Endothelial cell of umbilical vein (primary cell): Measurements from ENCODE around the gene RPS16. TPM values are rescaled to one million over a fixed set of nuclear protein-coding genes. Genes with fewer than 3 reads are reported as not detected.

Source experiments
- BruUV-seq: library from RNA; stranded (reverse); fragments of 400-500 nt; replicated peaks from 2 replicates; lab custom pipeline; 2021; lab: Mats Ljungman, UMichigan
- CTCF ChIA-PET: fragments of 300-600, 350-600 bp; sonication (Branson Sonifier 250); formaldehyde crosslinking; loops from one replicate; lab custom pipeline; 2021; ENCODE audit warnings: antibody characterized with exemption, inconsistent platforms; lab: Charles Lee
- POLR2A ChIA-PET: fragments of 300-600, 350-600 bp; sonication (Branson Sonifier 250); formaldehyde crosslinking; loops from one replicate; lab custom pipeline; 2021; ENCODE audit warnings: antibody characterized with exemption, inconsistent platforms; lab: Charles Lee
- DNase-seq: peaks from one replicate; pipeline ENCODE4 v3.0.0-alpha.2; 2011; ENCODE audit warnings: low read depth, low spot score
- FAIRE-seq: peaks from 2 replicates; lab custom pipeline; 2011; peaks lifted over from hg19 to GRCh38; lab: Jason Lieb, UNC
- H2AFZ ChIP-seq: 2 replicates; pipeline ENCODE4 v1.6.0; 2012; ENCODE audit warnings: low read depth, low read length, control low read depth, inconsistent platforms
- H3K27ac ChIP-seq: 2 replicates; pipeline ENCODE4 v1.5.1; 2011; ENCODE audit warnings: low read depth, mild to moderate bottlenecking, control low read depth, low read length, moderate library complexity; ENCODE audit not compliant: insufficient read depth
- H3K27me3 ChIP-seq, 2 experiments: 2 replicates each; pipeline versions ENCODE4 v1.6.0 to v1.6.1; 2011; ENCODE audit warnings: low read length in 2 of 2, mixed read lengths in 1 of 2; ENCODE audit not compliant: control insufficient read depth in 2 of 2, insufficient read depth in 2 of 2
- H3K36me3 ChIP-seq, 2 experiments: 2 replicates in 1 of 2; 3 replicates in 1 of 2; pipeline ENCODE4 v1.5.1; 2011; ENCODE audit warnings: low read length in 2 of 2, mild to moderate bottlenecking in 1 of 2, moderate library complexity in 1 of 2; ENCODE audit not compliant: control insufficient read depth in 2 of 2, insufficient read depth in 2 of 2; ENCODE audit errors: extremely low read depth in 1 of 2
- H3K4me1 ChIP-seq: 3 replicates; pipeline ENCODE4 v1.5.1; 2011; ENCODE audit warnings: mild to moderate bottlenecking, low read length; ENCODE audit not compliant: control insufficient read depth, insufficient read depth; ENCODE audit errors: extremely low read depth
- H3K4me2 ChIP-seq: 2 replicates; pipeline ENCODE4 v1.6.1; 2011; ENCODE audit warnings: low read length, control low read depth, mixed read lengths; ENCODE audit not compliant: insufficient read depth
- H3K4me3 ChIP-seq, 3 experiments: fragments of 200-600 bp in 1 of 3; sonication (generic), shearing (Covaris generic) in 1 of 3; replicated peaks in 1 of 3; 2 replicates each; pipeline ENCODE4 v1.5.1; 2011 to 2016; ENCODE audit warnings: control low read depth in 3 of 3, low read length in 3 of 3, mild to moderate bottlenecking in 2 of 3, inconsistent platforms in 1 of 3, low read depth in 1 of 3, moderate library complexity in 1 of 3; ENCODE audit not compliant: insufficient read depth in 1 of 3
- H3K79me2 ChIP-seq: 2 replicates; pipeline ENCODE4 v1.6.0; 2012; ENCODE audit warnings: low read length, inconsistent platforms; ENCODE audit not compliant: control insufficient read depth, insufficient read depth
- H3K9ac ChIP-seq: replicated peaks from 2 replicates; pipeline ENCODE3; 2011; ENCODE audit warnings: low read length, control low read depth; ENCODE audit not compliant: insufficient read depth; ENCODE audit errors: extremely low read depth
- H3K9me1 ChIP-seq: replicated peaks from 3 replicates; pipeline ENCODE4 v1.6.0; 2011; ENCODE audit warnings: mild to moderate bottlenecking, low read length; ENCODE audit not compliant: control insufficient read depth, insufficient read depth; ENCODE audit errors: extremely low read depth
- H3K9me3 ChIP-seq: replicated peaks from 2 replicates; pipeline ENCODE4 v1.5.1; 2012; ENCODE audit warnings: low read length, inconsistent platforms; ENCODE audit not compliant: control insufficient read depth, insufficient read depth
- H4K20me1 ChIP-seq: replicated peaks from 2 replicates; pipeline ENCODE3; 2011; ENCODE audit warnings: mild to moderate bottlenecking, low read length; ENCODE audit not compliant: control insufficient read depth, insufficient read depth; ENCODE audit errors: extremely low read depth
- CTCF ChIP-seq, 2 donors: IDR thresholded peaks; 1 replicate in 1 of 2; 2 replicates in 1 of 2; pipeline ENCODE4 v1.5.1; 2011; ENCODE audit warnings: low read length in 2 of 2, mild to moderate bottlenecking in 2 of 2, moderate library complexity in 2 of 2, control low read depth in 1 of 2, inconsistent platforms in 1 of 2, low read depth in 1 of 2; ENCODE audit not compliant: insufficient read depth in 1 of 2; ENCODE audit errors: extremely low read depth in 1 of 2
- EZH2 ChIP-seq: IDR thresholded peaks from 2 replicates; pipeline ENCODE4 v1.6.1; 2012; ENCODE audit warnings: borderline replicate concordance, low read depth, mild to moderate bottlenecking, moderate library complexity, low read length, inconsistent platforms; ENCODE audit not compliant: severe bottlenecking
- FOS ChIP-seq: IDR thresholded peaks from 2 replicates; pipeline ENCODE4 v1.6.1; 2011; ENCODE audit warnings: mild to moderate bottlenecking, low read length, moderate library complexity, borderline replicate concordance; ENCODE audit not compliant: insufficient read depth
- GATA2 ChIP-seq: IDR thresholded peaks from 2 replicates; pipeline ENCODE4 v1.7.0; 2011; ENCODE audit warnings: low read depth, mild to moderate bottlenecking, moderate library complexity, mixed read lengths, low read length; ENCODE audit not compliant: insufficient read length, insufficient read depth
- JUN ChIP-seq: IDR thresholded peaks from 2 replicates; pipeline ENCODE4 v1.6.1; 2011; ENCODE audit warnings: borderline replicate concordance, low read depth; ENCODE audit not compliant: insufficient read length, insufficient read depth
- MYC ChIP-seq: IDR thresholded peaks from one replicate; pipeline ENCODE4 v1.6.1; 2011; ENCODE audit warnings: mild to moderate bottlenecking, low read depth, low read length
- POLR2A ChIP-seq: IDR thresholded peaks from 2 replicates; pipeline ENCODE4 v1.6.1; 2012; ENCODE audit warnings: low read depth, mild to moderate bottlenecking, control low read depth, low read length
- POLR2AphosphoS5 ChIP-seq: IDR thresholded peaks from 2 replicates; pipeline ENCODE4 v1.6.1; 2012; ENCODE audit warnings: low read depth, mild to moderate bottlenecking, control low read depth, low read length, moderate library complexity; ENCODE audit not compliant: insufficient read depth
- dilution Hi-C: fragments of 300-500 bp; cut with MboI; formaldehyde crosslinking; loops from one replicate; pipeline ENCODE4 v1.15.0; 2019; ENCODE audit warnings: low sequenced_read_pairs; ENCODE audit not compliant: extremely low pct_ligation_motif_present
- intact Hi-C: fragments of 100-400 bp; cut with micrococcal nuclease; formaldehyde crosslinking; loops from one replicate; pipeline ENCODE4 v1.10.0; 2022
- polyA plus RNA-seq, 4 experiments: library from polyadenylated mRNA; depleted of rRNA in 3 of 4; stranded (reverse) in 3 of 4; unstranded in 1 of 4; fragments of >200 nt; gene quantifications; 2 replicates each; pipeline versions ENCODE4 v1.2.1 to v1.2.3, GENCODE V29; 2011 to 2012; ENCODE audit warnings: missing spikeins in 1 of 4
- total RNA-seq: library from RNA; stranded (reverse); gene quantifications from 2 replicates; pipeline ENCODE4 v1.2.3, GENCODE V29; 2021
- TF ChIP-seq, protein P1 (sequence below): IDR thresholded peaks from 2 replicates; pipeline ENCODE4 v1.6.1; 2011; ENCODE audit not compliant: insufficient read depth, insufficient read length

The RPS16 gene
- total and polyA plus RNA-seq, 2 donors (not counting 3 experiments of a cell fraction or from before 2014, with no cell fraction given), result 1,768 to 5,244 TPM

- Histone ChIP-seq H3K79me2 (peaks cover 35% of the 10 kb centered on the region), H3K4me1 (peaks cover 45% of the 10 kb centered on the region), H3K9me3 (no peaks in the 10 kb centered on the region), H3K4me2 (no peak overlapping the region), H3K9ac (no peak overlapping the region), H3K9me1 (no peaks in the 10 kb centered on the region), H3K27me3 (no peaks in the 10 kb centered on the region), H3K27ac (no peak overlapping the region), H3K4me3 (no peak overlapping the region), H4K20me1 (no peaks in the 10 kb centered on the region), H3K36me3 (peaks cover 0 to 1% of the 10 kb centered on the region in 2 experiments), H2AFZ (no peak overlapping the region)
- POLR2A ChIA-PET, result interaction anchor here (1.4 to 1.7 kb wide), 2 partner anchors 10 to 13 kb away, joined by 3 to 8 read pairs; no protein-coding TSS in a partner anchor
- dilution Hi-C loops (no loop called here), intact Hi-C loops (loop anchor here (1.0 kb wide), 1 partner anchor 198 kb away; no protein-coding TSS in a partner anchor)
- BruUV-seq, result no TSS peak
- FAIRE-seq (no peak), DNase-seq (no peak)
- CTCF ChIA-PET, result interaction anchor here (1.0 to 2.3 kb wide), 5 partner anchors 10 to 48 kb away, joined by 3 to 147 read pairs (median 13); partner anchors contain the start of gene RPS16
- TF ChIP-seq FOS, result no peak
- no peak for TF ChIP-seq MYC
- no peak for TF ChIP-seq EZH2
- TF ChIP-seq CTCF (IDR thresholded peaks at IDR 0.05; ENCODE audit: extremely low read depth in 1 of 2, insufficient read depth in 1 of 2, low read depth in 1 of 2, low read length in 2 of 2), result no peak
- no peak for TF ChIP-seq GATA2
- no peak for TF ChIP-seq JUN
- no peak for TF ChIP-seq POLR2AphosphoS5
- TF ChIP-seq POLR2A, result no peak
- TF ChIP-seq, protein P1, sequence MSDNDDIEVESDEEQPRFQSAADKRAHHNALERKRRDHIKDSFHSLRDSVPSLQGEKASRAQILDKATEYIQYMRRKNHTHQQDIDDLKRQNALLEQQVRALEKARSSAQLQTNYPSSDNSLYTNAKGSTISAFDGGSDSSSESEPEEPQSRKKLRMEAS, result no peak
These were observed 25.0 kb downstream of the RPS16 start for GRCh38 chr19:39410831-39411080.
